Inferior parietal cortex (tissue), 1 donor: ENCODE measurements around the gene WFDC5.
A peak's percentile ranks its signal among the peaks of the same experiment; 100 is the strongest.
"Not testable (repeated sequence)": the region's sequence is repeated elsewhere in the genome, so short reads cannot be mapped to it uniquely, and the experiment has no call there.

ENCODE experiments used
- DNase-seq: peaks from one replicate; pipeline ENCODE4 v3.0.0-alpha.2; 2016; ENCODE audit errors: extremely low spot score

The WFDC5 gene

DNA sequence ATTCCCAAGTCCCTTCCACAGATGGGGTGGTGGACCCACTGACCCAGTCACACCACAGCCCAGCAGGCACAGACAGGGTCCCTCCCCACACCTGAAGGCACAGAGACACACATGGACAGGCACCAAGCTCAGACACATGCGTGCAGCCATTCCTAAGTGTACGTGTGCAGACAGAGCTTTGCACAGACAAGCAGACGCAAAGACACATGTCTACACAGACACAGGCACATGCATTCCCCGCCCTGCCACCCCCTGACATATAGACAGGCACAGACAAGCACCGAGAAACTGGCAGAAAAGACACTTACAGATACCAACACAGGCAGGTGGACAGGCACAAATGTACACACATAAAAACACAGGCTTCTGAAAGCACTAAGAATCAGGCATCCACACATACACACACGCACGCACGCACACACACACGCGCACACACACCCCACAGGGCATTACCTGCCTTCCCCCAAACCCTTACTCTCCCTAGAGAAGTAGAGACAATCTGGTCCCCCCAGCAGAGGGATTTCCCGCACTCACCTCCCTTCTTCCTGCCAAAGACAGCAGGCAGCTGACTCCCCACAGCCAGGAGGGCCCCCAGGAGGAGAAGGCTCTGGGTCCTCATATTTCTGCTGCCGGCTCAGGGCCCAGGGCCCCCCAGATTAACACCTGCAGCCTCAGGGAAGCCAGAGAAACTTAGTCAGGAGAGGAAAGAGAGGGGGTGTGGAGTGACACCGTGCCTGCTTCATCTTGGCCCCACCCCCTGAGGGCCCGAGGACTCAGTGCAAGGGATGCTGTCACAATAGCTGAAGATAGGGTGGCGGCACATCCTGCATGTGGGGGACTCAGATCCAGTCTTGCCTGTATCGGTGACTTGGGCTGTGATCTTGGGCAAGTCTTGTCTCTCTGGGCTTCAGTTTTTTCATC lies at the start of gene WFDC5:
Gene WFDC5, minus strand, starts transcription at position 710 of the 921 bp plus-strand sequence. Its CDS starts 91 bp downstream, at position 619.
- no peak for DNase-seq

GRCh38 chr20:45163083-45163803 lies 48.3 kb upstream of the WFDC5 start:
- no peak for DNase-seq

GRCh38 chr20:45157962-45158361 lies 43.0 kb upstream of the WFDC5 start:
- DNase-seq, result peak; percentile 2

- no peak for DNase-seq
Observed at GRCh38 chr20:45156713-45157112, 41.7 kb upstream of the WFDC5 start.

- DNase-seq, result not testable (repeated sequence)
Observed at GRCh38 chr20:45154794-45155193, 39.8 kb upstream of the WFDC5 start.

GRCh38 chr20:45154183-45154582 lies 39.2 kb upstream of the WFDC5 start:
- no peak for DNase-seq

- DNase-seq, result peak; percentile 2
Observed at GRCh38 chr20:45153752-45154151, 38.8 kb upstream of the WFDC5 start.

- no peak for DNase-seq
Observed at GRCh38 chr20:45153147-45153546, 38.2 kb upstream of the WFDC5 start.

DNA sequence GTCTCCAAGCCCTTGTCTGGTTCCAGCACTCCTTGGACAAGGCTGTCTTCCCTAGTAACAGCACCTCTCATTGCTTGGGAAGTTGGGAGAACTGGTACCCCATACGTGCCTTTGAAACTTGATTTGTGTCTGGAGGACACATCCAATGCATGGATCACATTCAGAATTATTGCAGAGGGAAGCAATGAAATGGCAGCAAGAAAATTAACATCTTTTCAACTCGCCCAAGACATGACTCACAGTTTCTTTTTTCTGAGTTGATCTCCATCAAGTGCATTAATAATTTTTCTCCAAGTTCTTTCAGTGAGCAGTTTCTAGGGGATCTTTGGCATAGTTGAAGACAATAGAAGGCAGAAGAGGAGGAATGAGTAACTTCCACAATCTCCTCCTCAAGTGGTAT lies 37.4 kb upstream of the WFDC5 start:
- no peak for DNase-seq

GRCh38 chr20:45149062-45149461 lies 34.1 kb upstream of the WFDC5 start:
- no peak for DNase-seq

DNA sequence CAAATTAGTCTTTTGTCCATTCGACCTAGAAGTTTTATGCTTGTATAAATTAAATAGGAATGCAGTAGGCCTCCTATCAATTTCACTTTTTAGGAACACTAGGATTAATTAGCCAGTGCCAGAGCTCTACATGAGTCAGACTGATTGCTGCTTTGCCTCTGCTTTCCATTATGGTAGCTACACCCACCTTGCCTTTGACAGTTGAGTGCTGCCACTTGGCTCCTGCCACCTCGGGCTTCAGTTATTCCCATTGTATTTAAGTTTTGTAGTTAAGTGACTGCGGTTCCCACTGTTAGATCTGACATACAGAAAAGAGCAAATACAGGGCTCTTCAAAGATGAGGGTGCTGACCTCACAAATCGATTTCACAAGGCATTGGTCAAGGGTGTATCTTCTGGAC lies 25.9 kb upstream of the WFDC5 start:
- DNase-seq, result no peak

DNA sequence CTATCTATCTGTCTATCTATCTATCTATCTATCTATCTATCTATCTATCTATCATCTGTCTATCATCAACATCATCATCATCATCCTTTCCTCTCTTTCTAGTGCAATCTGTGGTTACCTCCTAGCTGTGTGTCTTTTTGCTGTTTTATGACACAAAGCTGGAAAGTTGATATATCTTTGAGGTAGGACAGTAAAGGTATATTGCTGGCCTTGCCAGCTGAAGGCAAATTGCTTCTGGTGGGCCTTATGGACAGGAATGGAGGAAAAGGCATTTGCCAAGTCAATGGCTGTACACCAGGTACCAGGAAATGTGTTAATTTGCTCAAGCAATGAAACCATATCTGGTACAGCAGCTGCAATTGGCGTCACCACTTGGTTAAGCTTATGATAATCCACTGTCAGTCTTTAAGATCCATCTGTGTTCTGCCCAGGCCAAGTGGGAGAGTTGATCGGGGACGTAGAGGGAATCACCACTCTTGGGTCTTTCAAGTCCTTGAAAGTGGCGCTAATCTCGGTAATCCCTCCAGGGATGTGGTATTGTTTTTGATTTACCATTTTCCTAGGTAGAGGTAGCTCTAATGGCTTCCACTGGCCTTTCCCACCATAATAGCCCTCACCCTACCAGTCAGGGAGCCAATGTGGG lies 24.9 kb upstream of the WFDC5 start:
- not testable (repeated sequence) for DNase-seq

DNA sequence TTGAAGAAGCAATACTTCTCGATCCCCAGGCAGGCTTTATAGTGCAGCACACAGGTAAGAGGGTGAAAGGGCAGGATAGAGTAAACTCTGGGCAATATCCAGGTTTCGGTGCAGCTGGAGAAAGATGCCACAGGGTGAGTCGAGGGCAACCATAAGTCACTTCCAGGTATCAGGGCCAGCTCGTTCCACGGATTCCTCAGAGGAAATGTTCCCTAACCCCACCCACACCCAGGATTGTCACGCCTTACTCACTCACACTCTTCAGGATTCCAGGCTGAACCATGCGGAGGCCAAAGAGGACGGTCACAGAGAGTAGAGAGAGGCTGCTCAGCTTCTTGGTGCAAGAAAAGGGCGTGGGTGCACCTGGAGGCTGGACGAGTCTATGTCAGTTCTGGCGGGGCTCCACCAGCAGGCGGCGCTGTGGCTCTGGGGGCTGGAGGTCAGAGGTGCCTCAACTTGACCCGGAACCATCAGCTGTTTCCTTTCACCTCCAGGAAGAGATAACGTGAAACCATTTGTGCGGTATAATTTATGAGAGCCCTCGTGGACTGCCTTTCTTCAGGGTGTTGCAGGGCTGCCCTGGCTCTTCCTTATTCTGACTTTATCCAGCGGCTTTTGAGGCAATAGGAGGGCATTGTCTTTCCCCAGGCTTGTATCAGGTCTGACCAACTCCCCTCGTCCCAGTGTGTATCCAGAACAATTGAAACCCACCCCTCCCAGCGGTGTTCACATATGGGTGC lies 23.8 kb upstream of the WFDC5 start:
- DNase-seq, result no peak

GRCh38 chr20:45136911-45137310 lies 21.9 kb upstream of the WFDC5 start:
- DNase-seq, result no peak

DNA sequence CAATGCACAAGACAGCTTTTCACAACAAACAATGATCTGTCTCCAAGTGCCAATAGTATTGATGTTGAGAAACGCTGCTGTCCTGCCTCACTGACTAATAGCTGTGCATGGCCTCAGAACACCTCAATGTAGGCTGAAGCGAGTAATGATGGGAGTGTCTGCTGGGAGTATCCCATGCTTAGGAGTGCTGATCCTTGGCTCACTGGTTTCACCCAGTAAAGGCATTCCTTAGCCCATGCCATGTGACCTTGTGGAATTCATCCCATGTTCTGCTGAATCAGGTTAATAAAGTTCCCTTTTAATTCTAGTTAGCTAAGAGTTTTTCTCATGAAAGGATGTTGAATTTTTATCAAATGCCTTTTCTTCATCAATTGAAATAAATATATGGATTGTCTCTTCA lies 13.1 kb upstream of the WFDC5 start:
- no peak for DNase-seq

DNA sequence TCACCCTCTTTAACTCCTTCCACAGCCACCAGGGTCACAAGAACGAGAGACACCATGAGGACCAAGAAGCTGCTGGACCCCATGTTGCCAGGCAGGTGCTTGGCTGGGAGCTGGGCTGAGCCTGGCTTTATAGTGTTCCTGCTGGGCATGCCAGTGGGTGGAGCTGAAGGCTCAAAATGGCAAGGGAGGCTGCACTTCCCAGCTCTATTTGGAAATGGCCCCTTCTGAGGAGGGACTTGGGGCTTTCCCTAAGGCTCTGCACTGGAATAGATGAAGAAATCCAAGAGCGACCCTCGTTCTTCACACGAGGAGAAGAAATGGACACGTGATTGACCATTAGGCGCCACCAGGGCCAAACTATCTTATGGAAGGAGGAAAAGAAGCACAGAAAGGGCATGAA lies 9.4 kb upstream of the WFDC5 start, which contains the start of gene WFDC12:
Gene WFDC12, minus strand, starts transcription at position 101 of the 400 bp plus-strand sequence. Its CDS starts 18 bp downstream, at position 83.
- no peak for DNase-seq

DNA sequence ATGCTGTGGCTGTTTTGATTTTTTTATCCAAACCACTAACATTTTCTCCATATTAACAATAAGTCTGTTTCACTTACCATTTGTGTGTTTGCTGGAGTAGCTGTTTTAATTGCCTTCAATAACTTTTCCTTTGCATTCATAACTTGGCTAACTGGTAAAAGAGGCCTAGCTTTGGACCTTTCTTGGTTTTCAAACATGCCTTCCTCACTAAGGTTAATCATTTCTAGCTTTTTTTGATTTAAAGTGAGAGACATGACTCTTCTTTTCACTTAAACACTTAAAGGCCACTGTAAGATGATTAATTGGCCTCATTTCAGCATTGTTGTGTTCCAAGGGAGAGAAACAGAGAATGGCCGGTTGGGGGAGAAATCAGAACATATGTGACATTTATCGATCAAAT lies 6.4 kb upstream of the WFDC5 start:
- no peak for DNase-seq

GRCh38 chr20:45119556-45120266 lies 4.7 kb upstream of the WFDC5 start:
- DNase-seq, result no peak

GRCh38 chr20:45118028-45118427 lies 3.1 kb upstream of the WFDC5 start:
- no peak for DNase-seq

GRCh38 chr20:45117581-45117980 lies 2.6 kb upstream of the WFDC5 start:
- DNase-seq, result no peak

DNA sequence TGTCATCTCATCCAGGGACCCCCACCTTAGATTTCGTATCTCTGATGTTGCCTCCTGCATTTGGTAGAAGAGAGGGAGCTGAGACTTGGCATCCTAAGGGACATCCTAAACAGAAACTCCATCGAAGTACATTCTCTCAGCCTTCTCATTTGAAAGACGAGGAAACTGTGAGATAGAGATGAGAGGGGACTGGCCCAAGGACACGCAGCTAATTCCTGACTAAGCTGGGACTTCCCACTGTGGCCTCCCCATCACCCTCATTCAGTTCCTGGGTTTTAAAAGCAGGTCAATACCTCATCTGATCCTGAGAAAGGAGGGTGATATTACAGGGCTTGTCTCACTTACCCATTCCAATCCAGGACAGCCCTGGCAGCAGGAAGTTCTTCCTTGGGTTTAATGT lies 855 bp upstream of the WFDC5 start:
- DNase-seq, result no peak
